HUDEP-2 (cell line): ENCODE results near the gene RYR3.

ENCODE experiments used
- DNase-seq, 76 experiments: peaks; one replicate each; lab custom pipeline; 2025; ENCODE audit not compliant: unreplicated experiment in 76 of 76; lab: John Stamatoyannopoulos, UW

Gene RYR3

DNA sequence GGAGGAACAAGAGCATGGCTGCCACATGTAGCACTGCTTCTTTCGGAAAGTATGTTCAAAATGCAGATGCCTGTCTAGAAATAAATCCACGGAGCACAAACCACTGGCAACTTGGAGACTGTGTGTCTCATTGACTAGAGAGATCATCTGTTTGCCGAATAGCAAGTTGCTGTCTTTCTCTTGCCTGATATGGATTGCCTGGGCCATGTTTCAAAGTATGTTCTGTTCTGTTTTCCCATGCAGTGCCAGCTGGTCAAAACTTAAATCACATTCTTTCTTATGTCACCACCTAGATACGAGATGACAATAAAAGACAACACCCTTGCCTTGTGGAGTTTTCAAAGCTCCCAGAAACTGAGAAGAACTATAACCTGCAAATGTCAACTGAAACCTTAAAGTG is 318.9 kb downstream of the RYR3 start:
- DNase-seq, result no peak

DNA sequence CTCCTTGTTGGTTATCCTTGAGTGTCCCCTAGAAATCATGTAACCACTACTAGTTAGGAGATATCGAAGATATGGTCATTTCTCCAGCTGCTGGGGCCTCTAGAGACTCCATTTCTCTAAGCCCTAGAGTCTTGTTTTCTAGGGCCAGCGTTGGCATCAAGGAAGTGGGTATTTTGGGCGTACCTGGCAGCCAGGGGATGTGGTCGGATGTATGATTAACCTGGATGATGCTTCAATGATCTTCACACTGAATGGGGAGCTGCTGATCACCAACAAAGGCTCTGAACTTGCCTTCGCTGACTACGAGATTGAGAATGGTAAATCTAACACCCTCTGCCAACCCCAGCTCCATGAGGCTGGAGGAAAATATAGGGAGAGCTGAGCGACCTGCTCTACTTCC is 325.5 kb downstream of the RYR3 start:
- no peak for DNase-seq

DNA sequence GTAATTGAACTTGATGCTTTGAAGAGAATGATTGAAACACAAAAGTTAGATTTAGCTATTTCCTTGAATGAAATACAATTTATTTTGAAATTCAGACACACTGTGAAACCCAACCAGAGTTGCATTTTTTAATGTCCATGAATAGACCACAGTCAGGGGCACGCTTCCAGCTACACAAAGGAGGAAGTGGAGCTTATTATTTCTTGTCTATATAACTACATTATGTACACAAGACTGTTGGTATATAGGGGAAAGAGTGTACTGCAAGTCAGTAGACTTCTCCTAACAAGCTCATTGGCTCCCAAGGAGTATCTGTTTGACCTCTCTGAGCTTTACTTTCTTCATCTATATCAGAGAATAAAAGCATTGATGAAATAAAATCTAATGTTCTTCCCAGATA is 326.2 kb downstream of the RYR3 start:
- no peak for DNase-seq

DNA sequence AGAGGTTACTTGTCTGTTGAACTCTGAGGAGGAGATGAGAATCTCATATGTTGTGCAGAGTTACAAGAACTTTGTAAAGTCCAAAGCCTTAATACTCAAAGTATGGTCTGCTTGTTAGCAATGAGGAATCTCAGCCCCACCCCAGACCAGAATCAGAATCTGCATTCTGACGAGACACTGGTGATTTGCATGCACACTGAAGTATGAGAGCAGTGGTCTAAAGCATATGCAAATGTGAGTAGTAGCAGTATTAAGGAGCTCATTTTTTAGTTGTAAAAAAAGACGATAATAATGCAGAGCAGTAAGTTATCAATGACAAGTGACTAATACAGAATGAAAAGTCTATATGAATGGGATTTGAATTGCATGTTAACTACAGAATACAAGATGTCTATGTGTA is 327.7 kb downstream of the RYR3 start:
- DNase-seq, result no peak

DNA sequence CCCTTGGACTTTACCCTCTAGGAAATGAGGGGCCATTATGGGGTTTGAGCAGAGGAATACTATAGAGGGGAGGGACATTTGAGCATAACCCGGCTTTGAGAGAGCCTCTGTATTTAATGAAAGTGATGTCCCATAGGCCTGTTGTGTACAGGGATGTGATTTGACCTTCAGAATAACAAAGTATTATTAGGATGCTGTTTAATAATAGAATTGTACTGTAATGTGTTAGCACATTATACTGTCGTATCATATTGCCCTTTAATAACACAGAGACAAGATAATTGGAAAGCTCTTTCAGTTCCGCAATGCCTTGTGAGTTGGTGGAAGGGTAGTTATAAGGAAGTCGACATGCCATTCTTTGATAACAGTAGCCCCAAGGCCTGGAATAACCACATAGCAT is 328.3 kb downstream of the RYR3 start:
- no peak for DNase-seq

DNA sequence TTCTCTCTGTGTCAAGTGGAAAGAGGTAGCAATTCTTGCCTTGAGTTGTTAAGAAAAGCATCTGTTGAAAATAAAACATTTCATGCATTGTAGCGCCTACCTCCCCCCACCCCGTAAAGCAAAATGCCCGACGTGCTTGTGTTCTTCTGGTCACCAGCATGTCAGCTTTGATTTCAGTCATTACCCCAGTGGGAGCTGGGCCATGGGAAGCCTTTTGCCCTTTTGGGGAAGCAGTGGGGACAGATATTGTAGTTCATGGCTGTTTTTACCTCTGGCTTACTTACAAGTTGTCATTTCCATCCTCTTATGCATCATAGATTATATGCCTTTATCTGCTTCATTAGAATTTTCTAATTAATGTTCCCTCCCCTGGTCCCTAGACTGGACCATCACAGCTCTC is 328.7 kb downstream of the RYR3 start:
- DNase-seq, result no peak

DNA sequence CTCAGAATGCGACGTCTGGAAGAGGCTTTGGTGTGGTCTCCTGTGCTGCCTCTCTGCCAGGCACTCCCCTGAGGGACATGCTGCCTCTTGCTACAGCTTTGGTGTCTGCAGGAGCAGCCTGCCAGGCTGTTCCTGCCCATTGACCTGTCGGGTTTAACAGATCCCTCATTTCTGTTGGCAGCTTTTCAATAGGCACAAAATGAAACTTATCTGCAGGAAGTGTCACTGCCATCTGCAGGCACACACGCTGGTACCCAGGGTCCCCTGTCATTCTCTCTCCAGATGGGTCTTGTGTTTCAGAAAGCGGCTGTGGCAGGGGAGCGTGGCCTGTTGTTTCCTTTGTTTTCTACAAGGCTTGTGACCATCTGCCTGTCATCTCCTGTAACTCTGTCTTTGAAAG is 329.2 kb downstream of the RYR3 start:
- peak in 5 of 76 experiments; percentile 4 to 21 (median 19) for DNase-seq

DNA sequence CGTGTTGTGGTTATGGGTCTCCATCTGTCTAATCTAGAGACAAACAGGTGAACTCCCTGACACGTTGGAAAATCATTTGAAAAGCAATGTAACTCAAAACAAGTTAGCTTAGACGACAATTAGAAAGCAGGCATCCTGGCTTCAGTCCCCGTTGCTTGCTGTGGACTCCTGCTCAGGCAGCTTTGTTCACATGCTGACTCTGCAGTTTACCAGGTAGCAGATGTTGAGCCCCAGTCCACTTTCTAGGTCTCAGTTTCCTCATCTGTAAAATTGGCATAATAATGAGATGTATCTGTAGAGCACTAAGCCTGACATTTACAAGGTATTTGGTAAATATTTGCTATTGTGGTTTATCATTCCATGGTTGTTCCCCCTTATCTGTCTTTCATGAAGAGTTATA is 330.3 kb downstream of the RYR3 start:
- no peak for DNase-seq

DNA sequence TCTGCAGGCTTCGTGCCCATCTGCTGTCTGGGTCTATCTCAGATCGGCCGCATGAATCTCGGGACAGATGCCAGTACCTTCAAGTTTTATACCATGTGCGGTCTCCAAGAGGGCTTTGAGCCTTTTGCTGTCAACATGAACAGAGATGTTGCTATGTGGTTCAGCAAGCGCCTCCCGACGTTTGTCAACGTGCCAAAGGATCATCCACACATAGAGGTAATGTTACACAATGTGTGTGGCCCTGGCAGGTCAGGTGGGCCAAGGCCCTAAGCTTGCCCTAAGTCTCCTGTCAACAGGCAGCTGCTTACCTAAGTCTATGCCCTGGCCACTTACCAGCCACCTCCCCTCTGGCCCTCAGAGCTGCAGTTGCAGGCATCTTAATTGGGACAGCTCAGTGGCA is 333.5 kb downstream of the RYR3 start:
- DNase-seq, result no peak

DNA sequence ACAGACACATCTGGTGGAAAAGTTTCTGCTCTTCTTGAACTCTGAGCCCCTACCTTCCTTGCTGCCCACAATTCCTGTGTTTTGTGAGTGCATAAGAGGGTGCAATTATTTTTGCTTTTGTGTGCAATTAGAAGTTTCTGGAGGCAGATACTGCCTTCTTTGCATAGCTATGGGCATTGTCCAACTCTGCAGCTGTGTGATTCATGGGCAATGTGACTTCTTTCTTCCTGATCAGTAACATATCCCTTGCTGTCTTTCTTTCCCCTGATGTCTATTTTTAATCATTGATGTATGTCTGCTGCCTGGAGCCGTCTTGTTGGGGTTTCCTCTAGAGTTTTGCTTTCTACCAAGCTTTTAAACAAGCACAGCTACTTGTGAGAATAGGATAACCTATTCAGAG is 336.0 kb downstream of the RYR3 start:
- DNase-seq, result no peak

DNA sequence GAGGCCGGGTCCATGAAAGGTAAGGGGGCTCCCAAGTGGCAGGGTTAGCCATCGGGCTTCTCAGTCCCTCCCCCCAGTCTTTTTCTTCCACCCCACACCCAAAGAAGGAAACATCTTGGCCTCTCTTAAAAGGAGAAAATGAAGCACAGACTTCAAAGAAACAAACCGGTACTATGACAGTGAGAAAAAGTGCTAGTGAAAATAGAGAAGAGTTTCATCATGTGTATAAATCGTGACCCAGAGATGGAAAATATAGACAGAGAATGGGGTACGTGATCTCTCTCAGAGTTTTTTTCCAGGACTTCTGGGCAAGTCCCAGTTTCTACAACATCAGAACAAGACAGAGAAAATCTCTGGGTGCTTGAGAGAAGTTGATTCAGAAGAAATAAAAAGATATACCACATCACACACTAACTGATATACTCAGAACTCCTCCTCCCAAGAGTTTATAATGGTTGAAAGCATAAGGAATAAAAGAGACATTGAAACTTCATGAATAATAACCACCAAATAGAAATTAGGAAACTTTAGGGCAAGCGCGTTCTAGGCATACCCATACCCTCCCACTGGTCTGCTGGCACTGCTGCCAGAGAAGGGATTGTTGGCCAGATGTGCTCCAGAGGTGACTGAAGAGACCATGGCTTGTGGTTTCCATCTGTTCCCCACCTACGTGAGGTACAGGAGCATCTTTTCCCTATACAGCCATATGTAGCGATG is 338.6 kb downstream of the RYR3 start:
- no peak for DNase-seq

DNA sequence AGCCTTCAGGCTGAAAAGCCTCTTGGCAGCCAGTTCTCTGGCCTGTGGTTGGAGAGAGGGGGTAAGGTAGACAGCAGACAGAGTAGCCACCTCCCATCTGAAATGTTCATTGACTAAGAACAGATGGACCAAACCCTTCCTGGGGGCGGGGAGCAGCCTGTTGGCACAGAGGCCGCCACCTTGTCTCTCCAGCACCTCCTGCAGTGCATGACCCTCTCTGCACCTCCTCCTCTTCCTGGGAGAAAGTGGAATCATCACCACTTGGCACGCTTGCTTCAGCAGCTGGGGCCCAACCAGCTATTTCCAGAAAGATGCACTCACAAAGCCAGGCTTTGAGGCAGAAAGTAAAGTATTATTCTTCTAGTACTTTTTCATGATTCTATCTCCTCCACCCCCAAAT is 344.1 kb downstream of the RYR3 start:
- DNase-seq, result peak in 20 of 76 experiments; percentile 1 to 35 (median 16)

DNA sequence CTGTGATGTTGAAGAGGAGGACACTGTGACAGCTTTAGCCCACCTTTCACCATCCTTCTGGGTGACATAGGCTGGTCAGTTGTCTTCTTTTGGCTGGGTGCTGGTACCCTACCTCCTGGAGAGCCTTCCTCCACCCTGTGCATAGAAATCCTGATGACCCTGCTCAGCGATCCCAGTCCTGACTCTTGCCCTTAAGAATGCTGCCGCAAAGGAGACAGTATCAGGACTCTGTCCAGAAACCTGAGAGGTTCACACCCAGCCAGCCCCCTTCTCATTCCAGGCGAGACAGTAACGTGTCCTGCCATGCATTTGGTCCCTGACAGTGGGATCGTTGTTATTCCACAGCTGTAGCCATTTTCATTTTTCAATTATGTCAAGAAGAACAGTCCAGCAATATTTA is 344.7 kb downstream of the RYR3 start:
- DNase-seq, result no peak

DNA sequence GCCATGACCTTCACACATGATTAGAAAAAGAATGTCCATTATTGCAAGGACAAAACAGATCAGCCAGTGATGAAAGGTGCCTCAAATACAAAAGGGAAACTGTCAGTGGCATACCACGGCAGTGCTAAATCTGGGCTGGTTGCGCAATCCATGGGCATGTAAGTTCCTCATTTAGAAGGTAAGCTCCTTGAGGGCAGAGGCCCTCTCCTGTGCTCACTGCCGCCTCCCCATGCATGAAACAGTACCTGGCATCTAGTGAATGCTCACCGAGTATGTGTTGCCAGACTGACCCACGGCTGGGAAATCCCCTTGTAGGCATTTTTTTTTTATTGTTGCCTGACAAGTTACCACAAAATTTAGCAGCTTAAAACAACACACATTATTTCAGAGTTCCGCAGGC is 345.4 kb downstream of the RYR3 start:
- no peak for DNase-seq

DNA sequence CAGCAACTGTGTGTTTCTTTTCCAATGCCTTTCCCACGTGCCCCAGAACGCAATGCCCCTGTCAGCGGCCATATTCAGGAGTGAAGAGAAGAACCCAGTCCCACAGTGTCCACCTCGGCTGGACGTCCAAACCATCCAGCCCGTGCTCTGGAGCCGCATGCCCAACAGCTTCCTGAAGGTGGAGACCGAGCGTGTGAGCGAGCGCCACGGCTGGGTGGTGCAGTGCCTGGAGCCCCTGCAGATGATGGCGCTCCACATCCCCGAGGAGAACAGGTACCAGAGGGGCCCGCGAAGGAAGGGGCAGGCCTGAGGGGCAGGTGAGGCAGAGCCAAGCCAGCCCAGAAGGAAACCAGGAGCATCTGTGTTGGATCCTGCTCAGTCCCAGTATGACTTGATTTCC is 349.4 kb downstream of the RYR3 start:
- DNase-seq, result no peak

DNA sequence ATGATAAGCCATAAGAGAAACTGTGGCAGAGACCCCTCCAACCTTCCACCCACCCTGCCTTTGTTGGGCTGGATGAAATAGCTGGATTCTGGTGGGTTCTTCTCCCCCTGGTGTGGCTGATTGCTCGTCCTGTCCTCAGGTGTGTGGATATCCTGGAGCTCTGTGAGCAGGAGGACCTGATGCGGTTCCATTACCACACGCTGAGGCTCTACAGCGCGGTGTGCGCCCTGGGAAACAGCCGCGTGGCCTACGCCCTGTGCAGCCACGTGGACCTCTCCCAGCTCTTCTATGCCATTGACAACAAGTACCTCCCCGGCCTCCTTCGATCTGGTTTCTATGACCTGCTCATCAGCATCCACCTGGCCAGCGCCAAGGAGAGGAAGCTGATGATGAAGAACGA is 351.2 kb downstream of the RYR3 start:
- no peak for DNase-seq

DNA sequence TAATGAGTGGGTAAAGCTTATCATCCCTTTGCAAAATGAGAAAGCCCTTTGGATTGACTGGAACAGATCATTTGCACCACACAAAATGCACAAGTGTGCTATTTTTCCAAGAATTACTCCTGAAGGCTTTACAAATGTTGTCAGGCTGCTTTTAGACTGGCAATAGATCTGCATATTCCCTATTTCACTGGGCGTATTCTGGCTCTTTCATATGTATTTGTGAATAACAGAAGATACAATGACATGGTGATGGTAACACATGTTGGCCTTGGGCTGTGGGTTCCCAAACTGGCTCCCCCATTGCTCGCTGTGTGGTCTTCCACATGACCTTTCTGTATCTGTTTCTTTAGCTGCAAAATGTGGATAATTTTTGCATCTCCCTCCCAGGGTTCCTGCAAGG is 354.2 kb downstream of the RYR3 start:
- no peak for DNase-seq

DNA sequence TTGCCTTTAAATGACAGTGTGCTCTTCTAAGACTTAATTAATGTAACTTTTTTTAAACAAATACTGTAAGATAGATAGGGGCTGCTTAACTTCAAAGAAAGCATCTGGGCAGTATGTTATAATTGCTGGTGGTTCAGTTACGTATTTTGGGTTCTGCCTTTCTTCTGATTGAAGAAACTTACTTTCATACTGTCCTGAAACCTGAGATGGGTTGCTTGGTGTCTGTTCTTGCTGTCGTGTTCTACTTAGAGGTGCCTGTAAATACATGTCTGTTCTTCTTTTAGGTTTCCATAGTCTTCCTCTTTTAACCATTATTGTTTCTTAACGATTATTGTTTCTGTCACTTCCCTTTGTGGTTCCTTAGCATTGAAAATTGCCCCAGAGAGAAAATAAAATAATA is 359.8 kb downstream of the RYR3 start:
- DNase-seq, result no peak

DNA sequence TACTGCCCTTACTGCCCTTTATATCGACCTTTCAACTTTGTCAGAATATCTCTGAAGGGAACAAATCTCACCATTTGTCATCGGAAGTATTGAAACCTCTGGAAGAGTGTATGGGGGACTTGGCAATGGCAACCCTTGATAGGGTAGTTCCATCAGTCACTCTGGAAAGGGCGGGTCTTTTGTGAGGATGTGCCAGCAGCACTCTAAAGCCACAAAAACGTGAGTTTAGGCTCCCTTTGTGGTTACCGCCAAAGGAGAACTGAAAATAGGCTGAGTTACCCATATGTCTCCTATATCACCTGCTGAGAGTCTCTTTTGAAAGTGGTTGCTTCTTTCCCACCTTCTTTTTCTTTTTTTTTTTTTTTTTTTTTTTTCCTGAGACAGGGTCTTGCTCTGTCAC is 360.7 kb downstream of the RYR3 start:
- DNase-seq, result peak in 1 of 76 experiments; percentile 4

DNA sequence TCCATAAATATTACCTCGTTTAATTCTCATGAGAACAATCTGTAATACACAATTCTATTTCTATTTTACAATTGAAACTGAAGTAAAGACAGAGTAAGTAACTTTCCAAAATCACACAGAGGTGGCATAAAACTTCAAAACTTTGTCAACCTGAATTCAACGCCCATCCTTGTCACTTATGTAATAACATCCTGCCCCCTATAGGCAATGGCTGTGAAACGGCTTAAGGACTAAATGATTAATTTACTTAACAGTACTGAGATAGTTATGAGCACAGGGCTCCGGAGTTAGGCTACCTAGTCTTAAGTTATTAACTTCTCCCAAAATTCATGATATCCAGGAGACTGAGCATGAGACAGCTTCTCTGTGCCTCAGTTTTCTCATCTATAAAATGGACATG is 364.5 kb downstream of the RYR3 start:
- DNase-seq, result peak in 13 of 76 experiments; percentile 1 to 31 (median 13)

DNA sequence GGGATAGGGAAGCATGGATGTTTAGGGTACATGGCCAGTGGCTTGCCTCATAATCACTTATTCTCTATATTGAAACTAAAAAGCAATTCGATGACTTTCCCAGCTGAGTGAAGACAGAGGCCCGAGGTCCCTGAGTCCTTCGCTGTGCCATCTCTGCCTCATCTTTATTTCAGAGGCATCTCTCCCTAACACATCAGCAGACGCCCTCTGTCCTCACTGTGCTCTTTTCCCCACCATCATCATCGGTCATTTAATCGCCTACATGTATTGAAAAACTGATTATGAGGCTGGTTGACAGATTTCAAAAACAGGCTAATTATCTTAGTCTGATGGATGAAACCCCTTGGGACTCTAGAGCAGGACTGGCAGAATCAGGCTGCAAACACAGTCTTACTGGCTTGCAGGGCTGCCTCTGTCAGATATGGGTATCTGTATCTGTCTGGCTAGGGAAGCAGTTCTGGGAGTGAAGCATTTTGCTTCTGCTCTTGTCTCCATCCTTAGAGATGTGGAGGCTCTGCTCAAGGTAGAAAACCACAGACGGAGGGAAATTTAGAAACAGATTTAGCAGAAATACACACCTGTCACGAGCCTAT is 366.6 kb downstream of the RYR3 start:
- no peak for DNase-seq

DNA sequence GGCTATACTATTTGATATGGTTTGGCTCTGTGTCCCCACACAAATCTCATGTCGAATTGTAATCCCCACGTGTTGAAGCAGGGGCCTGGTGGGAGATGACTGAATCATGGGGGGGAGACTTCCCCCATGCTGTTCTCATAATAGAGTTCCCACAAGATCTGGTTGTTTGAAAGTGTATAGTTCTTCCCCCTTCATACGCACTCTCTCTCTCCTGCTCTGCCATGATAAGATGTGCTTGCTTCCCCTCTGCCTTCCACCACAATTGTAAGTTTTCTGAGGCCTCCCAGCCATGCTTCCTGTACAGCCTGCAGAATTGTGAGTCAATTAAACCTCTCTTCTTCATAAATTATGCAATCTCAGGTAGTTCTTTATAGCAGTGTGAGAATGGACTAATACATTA is 367.4 kb downstream of the RYR3 start:
- peak in 19 of 76 experiments; percentile 5 to 61 (median 25) for DNase-seq

DNA sequence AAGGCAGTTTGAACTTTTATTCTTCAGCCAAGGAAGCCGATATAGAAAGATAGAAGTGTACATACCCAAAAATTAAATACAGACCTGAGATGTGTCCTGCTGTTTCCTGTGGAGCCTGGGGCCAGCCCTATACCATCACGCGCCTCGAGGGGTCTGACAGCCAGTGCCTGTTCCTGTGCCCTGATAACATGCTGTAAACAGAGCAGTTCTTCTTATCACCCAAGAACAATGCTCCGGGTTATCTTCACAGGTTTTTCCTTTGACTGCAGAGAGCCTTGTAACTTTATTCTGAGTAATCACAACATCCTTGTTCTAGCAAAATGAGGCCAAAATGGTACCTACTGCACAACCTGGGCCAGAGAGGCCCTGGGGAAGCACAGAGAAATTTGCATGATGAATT is 367.8 kb downstream of the RYR3 start:
- peak in 73 of 76 experiments; percentile 18 to 88 (median 68) for DNase-seq
